HPDE6-E6E7 (cell line): ENCODE measurements around the gene AP1M2.
"Not testable (repeated sequence)": the region's sequence is repeated elsewhere in the genome, so short reads cannot be mapped to it uniquely, and the experiment has no call there.

ENCODE experiments used
- DNase-seq: peaks from one replicate; pipeline ENCODE4 v3.0.0; 2011; ENCODE audit warnings: missing footprints; ENCODE audit errors: extremely low spot score

The AP1M2 gene

DNA sequence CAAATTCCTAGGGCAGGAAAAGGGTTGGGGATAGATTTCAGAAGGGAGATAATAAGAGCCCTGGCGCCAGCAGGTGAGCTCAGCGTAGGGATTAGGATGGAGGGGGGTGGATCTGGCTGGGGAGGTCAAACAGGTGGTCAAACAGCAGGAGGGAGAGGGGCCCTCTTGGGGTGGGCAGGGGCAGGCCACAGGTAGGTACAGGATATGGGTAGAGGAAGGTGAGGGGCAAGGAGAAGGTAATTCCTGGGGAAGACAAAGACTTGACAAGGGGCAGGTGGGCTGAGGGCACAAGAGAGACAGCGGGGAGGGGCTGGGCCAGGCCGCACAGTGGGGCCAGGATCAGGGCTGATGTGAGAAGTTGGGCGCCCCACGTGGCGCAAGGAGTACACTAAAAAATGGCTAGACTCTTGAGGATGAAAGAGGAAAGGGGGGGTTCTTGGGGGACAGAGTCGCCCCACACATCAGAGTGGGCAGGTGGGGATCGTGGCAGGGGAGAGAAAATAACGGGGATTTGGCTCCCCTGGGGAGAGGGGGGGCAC lies 22.0 kb downstream of the AP1M2 start:
- DNase-seq, result no peak

DNA sequence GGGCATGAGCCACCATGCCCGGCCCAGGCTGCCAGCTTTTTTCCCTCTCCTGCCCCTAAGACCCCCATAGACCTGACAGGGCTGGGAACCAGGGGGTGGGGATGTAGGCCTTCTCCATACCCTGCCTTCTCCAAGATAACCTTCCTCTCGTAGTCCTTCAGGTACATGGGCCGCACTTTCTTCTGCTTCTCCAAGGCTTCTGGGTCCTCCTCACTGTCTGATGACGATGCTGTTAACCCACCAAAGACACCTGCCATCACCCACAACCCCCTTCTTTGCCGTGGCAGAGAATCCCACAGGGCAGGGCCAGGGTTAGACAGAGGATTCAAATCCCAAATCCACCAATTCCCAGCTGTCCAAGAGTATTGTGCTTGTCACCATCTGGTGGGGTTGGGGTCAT lies 24.5 kb downstream of the AP1M2 start:
- DNase-seq, result no peak

DNA sequence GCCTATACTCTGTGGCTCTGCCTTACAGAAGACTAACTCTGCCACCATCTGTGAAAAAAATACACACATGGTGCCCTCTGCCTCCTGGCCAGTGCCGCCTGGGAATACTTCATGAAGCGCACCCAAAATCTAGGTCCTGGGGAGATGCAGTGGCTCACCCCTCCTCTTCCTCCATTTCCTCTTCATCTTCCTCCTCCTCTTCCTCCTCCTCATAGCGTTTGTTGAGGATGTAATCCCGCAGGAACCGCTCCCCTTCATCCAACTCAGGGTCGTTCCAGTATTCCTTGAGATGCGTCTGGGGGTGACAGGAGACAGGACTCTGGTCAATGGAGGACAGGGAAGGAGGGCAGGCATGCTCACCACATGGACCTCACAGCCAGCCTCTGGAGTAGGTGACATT lies 27.0 kb downstream of the AP1M2 start:
- DNase-seq, result no peak

DNA sequence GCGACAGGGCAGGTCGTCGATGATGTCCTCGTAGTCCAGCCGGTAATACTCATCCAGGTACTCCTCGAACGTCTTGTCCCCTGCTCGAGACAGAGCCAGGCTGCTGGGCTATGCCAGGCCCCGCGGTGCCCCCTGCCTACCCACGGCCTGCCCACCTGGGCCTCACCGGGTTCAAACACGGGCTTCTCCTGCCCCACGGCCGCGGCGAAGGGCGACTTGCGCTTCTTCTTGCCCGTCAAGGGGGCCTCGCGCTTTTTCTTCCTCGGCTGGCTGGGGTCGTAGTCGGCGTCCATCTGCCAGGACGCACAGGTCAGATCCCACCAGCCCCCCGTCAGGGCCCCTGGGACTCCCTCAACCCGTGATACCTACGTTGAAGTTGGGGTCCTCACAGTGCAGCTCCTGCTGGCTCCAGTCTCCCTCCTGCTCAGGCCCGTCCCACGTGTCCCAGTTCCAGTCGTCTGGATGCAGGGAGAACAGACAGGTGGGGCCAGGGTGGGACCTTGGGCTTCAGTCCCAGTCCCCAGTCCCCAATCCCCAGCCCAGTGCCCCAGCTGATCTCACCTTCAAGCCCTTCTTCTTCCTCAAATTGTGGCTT lies 29.4 kb downstream of the AP1M2 start:
- DNase-seq, result no peak

DNA sequence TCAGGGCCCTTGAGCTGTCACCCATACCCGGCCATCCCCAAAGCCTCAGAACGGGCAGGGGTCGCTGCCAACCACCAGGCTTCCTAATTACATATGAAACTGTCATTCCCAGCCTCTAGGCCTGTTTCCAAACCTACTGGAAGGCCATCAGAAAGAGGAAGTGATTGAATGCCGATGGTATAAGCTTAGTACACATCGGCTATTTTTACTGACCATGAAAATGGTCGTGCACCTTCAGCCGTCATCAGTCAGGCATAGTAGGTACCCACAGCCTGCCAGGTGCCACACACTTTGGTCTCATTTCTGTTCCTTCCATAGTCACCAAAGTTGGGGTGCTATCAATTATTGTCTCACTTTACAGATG lies 31.5 kb downstream of the AP1M2 start:
- no peak for DNase-seq

DNA sequence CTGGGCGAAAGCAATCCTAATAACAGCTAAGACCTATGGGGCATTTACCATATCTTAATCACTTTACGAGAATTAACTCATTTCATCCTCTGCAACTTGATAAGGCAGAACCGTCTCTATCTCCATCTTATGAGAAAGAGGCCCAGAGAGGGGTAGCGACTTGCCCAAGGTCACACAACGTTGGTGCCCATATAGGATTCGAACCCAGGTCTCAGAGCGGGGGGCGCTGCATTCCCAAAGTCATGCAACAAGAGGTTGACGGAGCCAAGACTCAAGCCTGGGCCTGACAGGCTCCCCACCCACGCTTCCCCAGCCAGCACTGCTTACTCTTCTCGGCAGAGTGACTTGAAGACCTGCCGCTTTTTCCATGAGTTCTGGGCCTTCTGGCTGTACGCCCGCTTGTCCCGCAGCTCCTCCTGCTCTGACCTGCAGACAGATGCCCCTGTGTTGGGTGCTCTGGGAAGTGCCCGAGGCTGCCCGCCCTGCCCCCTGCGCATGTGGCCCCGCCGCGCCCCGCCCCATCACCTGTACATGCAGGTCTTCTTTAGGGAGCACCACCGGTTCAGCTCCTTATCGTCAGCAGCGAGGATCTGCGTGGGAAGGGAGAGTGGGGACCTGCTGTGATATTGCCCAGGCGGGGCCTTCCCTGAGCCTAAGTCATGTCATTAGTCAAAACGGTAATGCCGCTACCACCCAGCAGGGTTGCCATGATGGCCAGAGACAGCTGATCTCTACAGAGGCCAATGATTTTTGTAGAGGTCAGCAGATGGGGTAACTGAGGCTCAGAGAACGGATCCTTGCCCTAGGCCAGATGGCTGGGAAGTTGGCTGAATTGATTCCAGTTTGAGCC lies 32.1 kb downstream of the AP1M2 start:
- DNase-seq, result peak; percentile 61

DNA sequence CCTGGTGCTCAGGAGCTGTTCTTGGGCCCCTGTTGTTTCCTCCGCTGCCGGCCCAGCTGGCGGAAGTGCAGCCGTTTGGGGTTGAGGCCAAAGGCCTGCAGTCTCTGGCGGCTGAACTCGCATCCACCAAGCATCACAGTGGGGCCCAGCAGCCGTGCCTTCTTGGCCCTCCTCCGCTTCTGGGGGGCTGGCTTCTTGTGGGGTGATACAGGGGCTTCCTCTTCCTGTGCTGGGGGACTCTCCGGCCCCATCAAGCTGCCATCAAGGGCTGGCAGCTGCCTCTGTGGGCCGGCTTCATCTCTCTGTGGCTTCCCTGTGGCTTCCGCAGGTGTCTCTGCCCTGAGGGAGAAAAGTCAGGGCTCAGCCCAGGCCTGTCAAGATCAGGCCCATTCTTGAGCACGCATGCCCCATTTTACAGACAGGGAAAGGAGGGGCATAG lies 33.1 kb downstream of the AP1M2 start:
- peak; percentile 66 for DNase-seq

DNA sequence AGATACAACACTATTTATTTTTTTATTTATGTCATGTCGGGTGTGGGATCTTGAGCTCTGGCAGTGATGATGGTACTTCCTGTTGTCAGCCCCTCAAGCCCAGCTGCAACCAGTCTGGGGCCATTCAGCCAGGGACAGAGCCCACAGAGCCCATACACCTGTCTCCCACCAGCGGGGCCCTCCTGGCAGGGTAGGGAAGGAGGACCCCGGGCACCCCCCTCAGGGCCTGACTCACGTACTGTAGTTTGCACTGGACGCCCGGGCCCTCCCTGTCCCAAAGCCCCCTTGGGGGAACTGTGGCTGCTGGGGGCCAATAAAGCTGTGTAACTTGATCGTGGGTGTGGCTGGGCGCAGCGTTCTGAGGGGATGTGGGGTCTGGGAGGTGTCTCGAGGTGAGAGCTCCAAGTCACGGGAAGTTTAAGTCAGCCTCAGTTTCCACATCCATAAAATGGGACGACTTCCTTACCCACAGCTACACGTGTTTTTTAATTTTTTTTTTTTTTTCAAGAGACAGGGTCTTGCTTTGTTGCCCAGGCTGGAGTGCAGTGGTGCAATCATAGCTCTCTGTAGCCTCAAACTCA lies 33.9 kb downstream of the AP1M2 start:
- no peak for DNase-seq

DNA sequence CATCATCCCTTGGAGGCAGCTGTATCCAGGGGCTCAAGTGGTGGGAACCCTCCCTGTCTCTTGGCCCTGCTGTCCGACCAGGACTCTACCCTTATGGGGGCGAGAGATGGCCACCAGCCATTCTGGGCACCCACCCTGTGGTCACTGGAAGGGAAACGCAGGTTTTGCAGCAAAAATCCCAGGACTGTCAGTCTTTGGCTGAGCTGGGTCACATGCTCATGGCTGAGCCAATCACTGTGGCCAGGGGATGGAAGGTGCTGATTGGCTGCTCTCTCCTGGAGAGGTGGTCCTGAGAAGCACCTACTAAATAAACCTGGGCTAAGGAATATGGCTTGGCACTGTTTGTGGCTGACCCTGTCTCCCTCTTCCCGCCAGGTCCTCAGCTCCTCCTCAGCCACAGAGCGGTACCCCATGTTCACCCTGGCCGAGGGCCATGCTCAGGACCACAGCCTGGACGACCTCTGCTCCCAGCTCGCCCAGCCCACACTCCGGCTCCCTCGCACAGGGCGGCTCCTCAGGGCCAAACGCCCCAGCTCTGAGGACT lies 34.5 kb downstream of the AP1M2 start:
- no peak for DNase-seq

DNA sequence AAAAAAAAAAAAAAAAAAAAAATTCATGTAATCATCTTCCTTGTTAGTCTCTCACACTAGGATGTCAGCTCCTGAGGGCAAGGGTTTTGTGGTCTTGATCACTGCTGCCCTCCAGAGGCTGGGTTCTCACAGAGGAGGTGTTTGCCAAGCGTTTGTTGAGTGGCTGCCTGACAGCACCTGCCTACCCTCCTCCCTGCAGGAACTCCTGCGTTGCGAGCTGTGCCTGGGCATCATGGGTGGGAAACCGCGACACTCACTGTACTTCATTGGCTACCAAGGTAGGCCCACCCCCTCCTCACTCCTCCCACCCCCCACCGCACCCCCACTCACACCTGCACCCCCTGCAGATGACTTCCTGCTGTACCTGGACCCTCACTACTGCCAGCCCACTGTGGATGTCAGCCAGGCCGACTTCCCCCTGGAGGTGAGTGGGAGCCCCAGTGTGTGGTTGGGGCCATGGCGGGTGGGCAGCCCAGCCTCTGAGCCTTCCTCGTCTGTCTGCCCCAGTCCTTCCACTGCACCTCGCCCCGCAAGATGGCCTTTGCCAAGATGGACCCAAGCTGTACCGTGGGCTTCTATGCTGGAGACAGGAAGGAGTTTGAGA lies 35.3 kb downstream of the AP1M2 start:
- no peak for DNase-seq

DNA sequence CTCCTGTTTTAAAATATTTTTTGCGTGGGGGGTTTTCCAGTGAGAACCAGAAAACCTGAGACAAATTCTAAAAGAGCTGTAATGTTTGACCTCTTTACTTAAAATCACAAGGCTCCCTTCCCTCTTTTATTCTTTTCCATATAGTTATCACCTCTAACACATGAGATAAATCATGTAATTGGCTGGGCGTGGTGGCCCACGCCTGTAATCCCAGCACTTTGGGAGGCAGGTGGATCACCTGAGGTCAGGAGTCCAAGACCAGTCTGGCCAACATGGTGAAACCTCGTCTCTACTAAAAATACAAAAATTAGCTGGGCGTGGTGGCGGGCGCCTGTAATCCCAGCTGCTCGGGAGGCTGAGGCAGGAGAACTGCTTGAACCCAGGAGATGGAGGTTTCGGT lies 36.1 kb downstream of the AP1M2 start:
- not testable (repeated sequence) for DNase-seq

DNA sequence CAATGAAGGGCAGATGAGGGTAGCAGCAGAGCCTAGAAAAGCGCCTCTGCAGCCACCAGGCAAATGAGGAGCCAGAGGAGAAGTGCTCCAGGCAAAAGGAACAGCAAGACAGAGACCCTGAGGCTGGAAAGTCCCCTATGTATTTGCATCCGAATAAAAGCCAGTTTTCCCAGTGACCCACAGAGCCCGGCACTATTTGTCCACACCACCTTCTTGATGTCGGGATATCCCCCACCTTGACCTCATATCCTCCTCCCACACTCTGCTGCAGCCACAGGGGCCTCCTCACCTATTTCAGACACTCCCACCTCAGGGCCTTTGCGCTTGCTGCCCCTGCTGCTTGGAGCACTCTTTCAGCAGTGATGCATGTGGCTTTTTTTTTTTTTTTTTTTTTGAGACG lies 36.8 kb downstream of the AP1M2 start:
- DNase-seq, result no peak

DNA sequence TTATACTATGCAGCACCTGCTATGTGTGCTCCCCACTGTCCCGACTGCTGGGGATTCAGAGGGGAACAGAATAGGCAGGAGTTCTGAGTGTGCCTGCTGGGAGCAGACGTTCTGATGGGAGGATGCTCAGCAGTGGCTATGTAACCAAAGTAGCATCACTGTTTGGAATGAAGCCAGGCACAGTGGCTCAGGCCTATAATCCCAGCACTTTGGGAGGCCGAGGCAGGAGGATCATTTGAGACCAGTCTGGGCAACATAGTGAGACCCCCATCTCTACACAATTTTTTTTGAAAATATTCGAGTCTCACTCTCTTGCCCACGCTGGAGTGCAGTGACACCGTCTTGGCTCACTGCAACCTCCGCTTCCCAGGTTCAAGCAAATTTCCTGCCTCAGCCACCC lies 37.4 kb downstream of the AP1M2 start:
- no peak for DNase-seq

DNA sequence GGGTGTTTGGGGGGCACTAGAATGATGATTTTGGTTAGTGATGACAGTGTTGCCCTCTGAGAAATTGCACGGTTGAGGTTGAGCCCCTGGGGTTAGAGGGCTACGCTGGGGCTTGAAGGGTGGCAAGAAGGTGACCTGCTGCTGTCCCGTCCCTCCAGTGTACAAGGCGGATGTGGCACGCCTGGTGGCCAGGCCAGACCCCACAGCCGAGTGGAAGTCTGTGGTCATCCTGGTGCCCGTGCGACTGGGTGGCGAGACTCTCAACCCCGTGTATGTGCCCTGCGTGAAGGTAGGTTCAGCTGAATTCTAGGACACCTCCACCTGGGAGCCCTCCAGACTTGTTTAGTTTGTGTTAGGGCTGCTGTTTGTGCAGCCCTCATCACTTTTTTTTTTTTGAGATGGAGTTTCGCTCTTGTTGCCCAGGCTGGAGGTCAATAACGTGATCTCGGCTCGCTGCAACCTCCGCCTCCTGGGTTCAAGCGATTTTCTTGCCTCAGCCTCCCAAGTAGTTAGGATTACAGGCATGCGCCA lies 38.3 kb downstream of the AP1M2 start:
- DNase-seq, result no peak

DNA sequence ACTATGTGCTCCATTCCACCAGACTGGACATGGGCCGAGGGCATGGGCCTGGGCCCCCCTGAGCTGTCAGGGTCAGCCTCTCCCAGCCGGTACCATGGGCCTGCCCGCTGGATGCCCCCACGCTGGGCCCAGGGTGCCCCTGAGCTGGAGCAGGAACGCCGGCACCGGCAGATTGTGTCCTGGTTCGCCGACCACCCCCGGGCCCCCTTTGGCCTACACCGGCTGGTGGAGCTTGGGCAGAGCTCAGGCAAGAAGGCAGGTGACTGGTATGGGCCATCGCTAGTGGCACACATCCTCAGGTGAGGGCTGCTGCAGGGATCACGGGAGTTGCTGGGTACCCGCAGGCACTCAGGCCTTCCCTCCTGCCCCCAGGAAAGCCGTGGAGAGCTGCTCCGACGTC lies 40.3 kb downstream of the AP1M2 start:
- DNase-seq, result no peak

DNA sequence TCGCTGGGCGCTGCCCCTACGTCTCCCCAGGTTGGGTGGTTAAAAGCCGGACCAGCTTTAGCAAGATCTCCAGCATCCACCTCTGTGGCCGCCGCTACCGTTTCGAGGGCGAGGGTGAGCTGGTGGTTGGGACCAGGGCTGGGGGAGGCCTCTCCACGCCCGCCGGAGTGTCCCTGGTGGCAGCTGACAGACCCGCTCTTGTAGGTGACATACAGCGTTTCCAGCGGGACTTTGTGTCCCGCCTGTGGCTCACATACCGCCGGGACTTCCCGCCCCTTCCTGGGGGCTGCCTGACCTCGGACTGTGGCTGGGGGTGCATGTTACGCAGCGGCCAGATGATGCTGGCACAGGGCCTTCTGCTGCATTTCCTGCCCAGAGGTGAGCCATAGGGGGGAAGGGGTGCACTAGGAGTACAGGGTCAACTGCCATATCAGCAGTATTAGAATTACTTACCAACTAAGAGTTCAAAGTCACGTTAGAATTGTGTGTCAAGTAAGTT lies 42.3 kb downstream of the AP1M2 start:
- DNase-seq, result no peak

DNA sequence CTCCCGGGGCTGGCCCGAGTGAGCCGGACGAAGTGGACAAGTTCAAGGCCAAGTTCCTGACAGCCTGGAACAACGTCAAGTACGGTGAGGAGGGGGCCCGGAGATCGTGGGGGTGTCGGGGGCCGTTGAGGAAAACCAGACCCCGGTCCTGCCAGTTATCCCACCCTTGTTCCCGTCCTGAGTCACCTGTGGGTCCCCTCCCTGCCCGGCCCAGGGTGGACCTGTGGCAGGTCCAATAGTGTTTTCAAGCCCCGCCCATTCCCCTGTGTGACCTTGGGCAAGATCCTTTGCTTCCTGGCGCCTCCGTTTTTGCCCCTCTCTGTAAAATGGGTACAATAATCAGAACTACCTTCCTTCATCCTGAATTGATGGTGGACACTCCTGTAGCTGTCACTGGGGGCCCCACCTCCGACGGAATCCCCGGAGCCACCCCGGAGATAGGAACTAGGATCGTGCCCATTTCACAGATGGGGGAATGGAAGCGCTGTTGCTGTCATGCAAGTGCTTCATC lies 42.8 kb downstream of the AP1M2 start:
- no peak for DNase-seq

DNA sequence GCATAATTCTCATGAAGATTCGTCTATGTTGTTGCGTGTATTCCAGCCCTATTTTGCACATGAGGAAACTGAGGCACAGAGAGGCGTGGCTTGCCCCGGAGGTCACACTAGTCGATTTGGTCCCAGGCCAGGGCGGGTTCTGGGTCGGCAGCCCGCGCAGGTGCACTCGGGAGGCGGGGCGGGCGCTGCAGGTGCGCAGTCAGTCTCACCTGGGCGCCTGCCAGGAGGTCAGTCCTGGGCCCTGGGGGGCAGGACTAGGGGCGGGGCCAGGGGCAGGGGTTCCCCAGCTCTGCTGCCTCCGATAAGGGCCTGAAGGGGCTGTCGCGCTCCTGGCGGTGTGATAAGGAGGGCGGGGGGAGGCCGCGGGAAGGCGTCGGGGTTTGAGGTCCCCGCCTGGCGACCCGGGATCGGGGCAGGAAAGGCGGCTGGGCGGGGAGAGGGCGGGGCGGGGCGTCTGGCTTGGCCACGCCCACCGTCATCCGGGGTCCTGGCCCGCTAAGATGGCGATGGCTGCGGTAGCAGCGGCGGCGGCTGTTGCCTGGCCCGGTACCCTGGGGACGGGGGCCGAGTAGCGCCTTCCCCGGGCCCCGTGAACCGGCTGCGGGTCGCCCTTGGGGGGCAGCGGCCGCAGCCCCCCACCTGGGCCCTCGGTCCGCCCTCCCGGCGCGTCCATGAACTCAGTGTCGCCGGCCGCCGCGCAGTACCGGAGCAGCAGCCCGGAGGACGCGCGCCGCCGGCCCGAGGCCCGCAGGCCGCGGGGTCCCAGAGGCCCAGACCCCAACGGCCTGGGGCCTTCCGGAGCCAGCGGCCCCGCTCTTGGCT lies 43.5 kb downstream of the AP1M2 start, which contains the start of gene ATG4D:
TSS of gene ATG4D (plus strand) at position 485 of the 822 bp plus-strand sequence. CDS start at position 672, 187 bp downstream.
- peak; percentile 96 for DNase-seq

DNA sequence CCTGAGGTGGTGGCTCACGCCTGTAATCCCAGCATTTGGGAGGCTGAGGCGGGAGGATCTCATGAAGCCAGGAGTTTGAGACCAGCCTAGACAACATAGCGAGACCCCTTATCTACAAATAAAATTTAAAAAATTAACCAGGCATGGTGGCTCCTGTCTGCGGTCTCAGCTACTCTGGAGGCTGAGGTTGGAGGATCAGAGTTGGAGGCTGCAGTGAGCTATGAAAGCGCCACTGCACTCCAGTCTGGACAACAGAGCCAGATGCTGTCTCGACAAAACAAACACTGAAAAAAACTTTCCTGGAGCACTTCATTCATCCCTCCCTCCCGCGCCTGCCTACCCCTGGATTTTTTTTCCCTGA lies 44.1 kb downstream of the AP1M2 start:
- DNase-seq, result no peak

DNA sequence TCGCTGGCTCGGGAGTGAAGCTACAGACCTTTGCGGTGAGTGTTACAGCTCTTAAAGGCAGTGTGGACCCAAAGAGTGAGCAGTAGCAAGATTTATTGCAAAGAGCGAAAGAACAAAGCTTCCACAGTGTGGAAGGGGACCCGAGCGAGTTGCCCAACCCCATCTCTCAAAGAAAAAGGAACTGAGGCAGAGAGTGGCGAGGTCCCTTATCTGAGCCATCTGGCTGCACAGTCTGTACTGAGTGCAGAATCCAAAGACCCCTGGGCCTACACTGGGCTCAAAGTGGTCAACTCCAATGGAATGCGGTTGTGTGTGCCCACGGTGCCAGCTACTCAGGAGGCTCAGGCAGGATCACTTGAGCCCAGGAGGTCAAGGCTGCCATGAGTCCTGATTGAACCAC lies 48.1 kb downstream of the AP1M2 start:
- not testable (repeated sequence) for DNase-seq
